Measurements from ENCODE around the gene GLB1L3. TPM values are rescaled to one million over a fixed set of nuclear protein-coding genes. Genes with fewer than 3 reads are reported as not detected.

GLB1L3 gene
- total and polyA plus RNA-seq, 2 donors (not counting 3 experiments of a cell fraction or from before 2014, with no cell fraction given), result not detected

DNA sequence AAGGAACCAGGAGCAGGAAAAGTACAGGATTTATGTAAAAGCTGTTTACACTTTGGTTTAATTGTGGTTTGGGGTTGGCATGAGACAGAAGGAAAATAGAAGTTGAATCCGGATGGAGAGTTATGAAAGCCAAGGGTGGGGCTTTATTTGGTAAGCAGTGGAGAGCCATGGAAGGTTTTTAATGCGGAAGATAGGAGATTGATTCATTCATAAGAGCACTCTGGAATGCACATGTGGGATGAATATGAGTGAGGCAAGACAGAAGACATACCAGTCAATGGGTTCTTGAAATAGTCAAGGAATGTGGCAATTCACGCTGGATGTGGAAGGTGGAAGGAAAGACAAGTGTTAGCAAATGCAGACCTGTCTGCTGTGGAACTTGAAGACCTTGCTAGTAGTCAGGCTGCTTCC lies 9.3 kb upstream of the GLB1L3 start:
- POLR2A ChIA-PET, result no interaction called here

DNA sequence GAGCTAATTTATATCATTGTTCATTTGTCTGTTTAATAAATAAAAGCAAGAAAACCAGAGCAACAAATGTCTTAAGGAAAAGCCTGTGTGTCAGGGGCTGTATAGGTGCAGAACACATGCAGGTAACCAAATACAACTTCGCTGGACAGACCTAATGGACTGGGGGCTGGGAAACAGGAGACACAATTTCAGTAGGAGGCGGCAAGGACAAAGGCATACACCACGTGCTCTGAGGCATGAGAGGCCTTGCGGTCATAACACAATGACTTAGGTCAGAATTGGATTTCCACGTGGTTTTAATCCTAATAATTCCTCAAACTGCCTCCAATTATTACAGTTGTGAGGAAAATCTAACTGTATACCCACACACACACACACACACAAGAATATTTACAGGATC lies 8.7 kb upstream of the GLB1L3 start:
- Histone ChIP-seq H4K20me1 (replicated peaks; ENCODE audit: control insufficient read depth, extremely low read depth, insufficient read depth, low read length) (no peaks in the 10 kb centered on the region), H3K27me3 (ENCODE audit: control insufficient read depth in 2 of 2, insufficient read depth in 2 of 2, low read length in 2 of 2) (peaks cover 4 to 5% of the 10 kb centered on the region in 2 experiments), H3K27ac (ENCODE audit: insufficient read depth, low read depth, low read length) (no peak overlapping the region), H3K9me1 (replicated peaks; ENCODE audit: control insufficient read depth, extremely low read depth, insufficient read depth, low read length) (no peaks in the 10 kb centered on the region), H3K4me3 (replicated peaks in 1 of 3; ENCODE audit: insufficient read depth in 1 of 3, low read depth in 1 of 3, low read length in 3 of 3) (no peak overlapping the region), H3K79me2 (ENCODE audit: control insufficient read depth, insufficient read depth, low read length) (no peaks in the 10 kb centered on the region), H3K36me3 (ENCODE audit: control insufficient read depth in 2 of 2, extremely low read depth in 1 of 2, insufficient read depth in 2 of 2, low read length in 2 of 2) (no peaks in the 10 kb centered on the region), H3K9ac (replicated peaks; ENCODE audit: extremely low read depth, insufficient read depth, low read length) (no peak overlapping the region), H3K4me2 (ENCODE audit: insufficient read depth, low read length) (no peak overlapping the region), H3K9me3 (replicated peaks; ENCODE audit: control insufficient read depth, insufficient read depth, low read length) (no peaks in the 10 kb centered on the region), H3K4me1 (ENCODE audit: control insufficient read depth, extremely low read depth, insufficient read depth, low read length) (no peaks in the 10 kb centered on the region), H2AFZ (ENCODE audit: low read depth, low read length) (no peak overlapping the region)
- BruUV-seq (replicated peaks), result no TSS peak
- FAIRE-seq (no peak), DNase-seq (ENCODE audit: low read depth, low spot score) (no peak)
- intact Hi-C loops (cut with micrococcal nuclease), result no loop called here
- dilution Hi-C loops (cut with MboI; ENCODE audit: extremely low pct_ligation_motif_present, low sequenced_read_pairs), result no loop called here
- CTCF ChIA-PET, result no interaction called here
- TF ChIP-seq EZH2 (IDR thresholded peaks at IDR 0.05; ENCODE audit: borderline replicate concordance, low read depth, low read length, severe bottlenecking), result no peak
- no peak for TF ChIP-seq JUN (IDR thresholded peaks at IDR 0.05; ENCODE audit: borderline replicate concordance, insufficient read depth, insufficient read length, low read depth)
- TF ChIP-seq, protein P1, sequence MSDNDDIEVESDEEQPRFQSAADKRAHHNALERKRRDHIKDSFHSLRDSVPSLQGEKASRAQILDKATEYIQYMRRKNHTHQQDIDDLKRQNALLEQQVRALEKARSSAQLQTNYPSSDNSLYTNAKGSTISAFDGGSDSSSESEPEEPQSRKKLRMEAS (IDR thresholded peaks at IDR 0.05; ENCODE audit: insufficient read depth, insufficient read length), result no peak
- TF ChIP-seq POLR2AphosphoS5 (IDR thresholded peaks at IDR 0.05; ENCODE audit: insufficient read depth, low read depth, low read length), result no peak
- TF ChIP-seq MYC (IDR thresholded peaks at IDR 0.05; ENCODE audit: low read depth, low read length), result no peak
- TF ChIP-seq, protein P2, sequence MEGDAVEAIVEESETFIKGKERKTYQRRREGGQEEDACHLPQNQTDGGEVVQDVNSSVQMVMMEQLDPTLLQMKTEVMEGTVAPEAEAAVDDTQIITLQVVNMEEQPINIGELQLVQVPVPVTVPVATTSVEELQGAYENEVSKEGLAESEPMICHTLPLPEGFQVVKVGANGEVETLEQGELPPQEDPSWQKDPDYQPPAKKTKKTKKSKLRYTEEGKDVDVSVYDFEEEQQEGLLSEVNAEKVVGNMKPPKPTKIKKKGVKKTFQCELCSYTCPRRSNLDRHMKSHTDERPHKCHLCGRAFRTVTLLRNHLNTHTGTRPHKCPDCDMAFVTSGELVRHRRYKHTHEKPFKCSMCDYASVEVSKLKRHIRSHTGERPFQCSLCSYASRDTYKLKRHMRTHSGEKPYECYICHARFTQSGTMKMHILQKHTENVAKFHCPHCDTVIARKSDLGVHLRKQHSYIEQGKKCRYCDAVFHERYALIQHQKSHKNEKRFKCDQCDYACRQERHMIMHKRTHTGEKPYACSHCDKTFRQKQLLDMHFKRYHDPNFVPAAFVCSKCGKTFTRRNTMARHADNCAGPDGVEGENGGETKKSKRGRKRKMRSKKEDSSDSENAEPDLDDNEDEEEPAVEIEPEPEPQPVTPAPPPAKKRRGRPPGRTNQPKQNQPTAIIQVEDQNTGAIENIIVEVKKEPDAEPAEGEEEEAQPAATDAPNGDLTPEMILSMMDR (IDR thresholded peaks at IDR 0.05; ENCODE audit: extremely low read depth in 1 of 2, insufficient read depth in 1 of 2, low read depth in 1 of 2, low read length in 2 of 2), result no peak
- TF ChIP-seq POLR2A (IDR thresholded peaks at IDR 0.05; ENCODE audit: low read depth, low read length), result no peak
- no peak for TF ChIP-seq FOS (IDR thresholded peaks at IDR 0.05; ENCODE audit: borderline replicate concordance, insufficient read depth, low read length)
- TF ChIP-seq GATA2 (IDR thresholded peaks at IDR 0.05; ENCODE audit: insufficient read depth, insufficient read length, low read depth, low read length), result no peak
- POLR2A ChIA-PET, result no interaction called here

More for the DNA sequence above, 9.3 kb upstream of the GLB1L3 start:
- no peak for DNase-seq (ENCODE audit: low read depth, low spot score)
- no peak overlapping the region for H3K4me3 ChIP-seq (replicated peaks in 1 of 3; ENCODE audit: insufficient read depth in 1 of 3, low read depth in 1 of 3, low read length in 3 of 3)
- H4K20me1 ChIP-seq (replicated peaks; ENCODE audit: control insufficient read depth, extremely low read depth, insufficient read depth, low read length), result no peaks in the 10 kb centered on the region
- no TSS peak for BruUV-seq (replicated peaks)
- intact Hi-C loops (cut with micrococcal nuclease) (no loop called here), dilution Hi-C loops (cut with MboI; ENCODE audit: extremely low pct_ligation_motif_present, low sequenced_read_pairs) (no loop called here)
- peaks cover 0 to 4% of the 10 kb centered on the region in 2 experiments for H3K27me3 ChIP-seq (ENCODE audit: control insufficient read depth in 2 of 2, insufficient read depth in 2 of 2, low read length in 2 of 2)
- H3K4me1 ChIP-seq (ENCODE audit: control insufficient read depth, extremely low read depth, insufficient read depth, low read length), result no peaks in the 10 kb centered on the region
- no peak for TF ChIP-seq EZH2 (IDR thresholded peaks at IDR 0.05; ENCODE audit: borderline replicate concordance, low read depth, low read length, severe bottlenecking)
- no peak for TF ChIP-seq POLR2A (IDR thresholded peaks at IDR 0.05; ENCODE audit: low read depth, low read length)
- no peak for TF ChIP-seq FOS (IDR thresholded peaks at IDR 0.05; ENCODE audit: borderline replicate concordance, insufficient read depth, low read length)
- no peak overlapping the region for H3K9ac ChIP-seq (replicated peaks; ENCODE audit: extremely low read depth, insufficient read depth, low read length)
- no peak overlapping the region for H2AFZ ChIP-seq (ENCODE audit: low read depth, low read length)
- H3K4me2 ChIP-seq (ENCODE audit: insufficient read depth, low read length), result no peak overlapping the region
- CTCF ChIA-PET, result no interaction called here
- no peaks in the 10 kb centered on the region for H3K9me1 ChIP-seq (replicated peaks; ENCODE audit: control insufficient read depth, extremely low read depth, insufficient read depth, low read length)
- H3K36me3 ChIP-seq (ENCODE audit: control insufficient read depth in 2 of 2, extremely low read depth in 1 of 2, insufficient read depth in 2 of 2, low read length in 2 of 2), result no peaks in the 10 kb centered on the region
- H3K9me3 ChIP-seq (replicated peaks; ENCODE audit: control insufficient read depth, insufficient read depth, low read length), result no peaks in the 10 kb centered on the region
- no peaks in the 10 kb centered on the region for H3K79me2 ChIP-seq (ENCODE audit: control insufficient read depth, insufficient read depth, low read length)
- FAIRE-seq, result no peak
- H3K27ac ChIP-seq (ENCODE audit: insufficient read depth, low read depth, low read length), result no peak overlapping the region
